ENCODE measurements around the gene IGFBP2.

- TF ChIP-seq FOXM1 (CRISPR knock-in tag; IDR thresholded peaks at IDR 0.05): no peak
- no peak for TF ChIP-seq ZNF639 (CRISPR knock-in tag; conservative IDR thresholded peaks at IDR 0.05)
- no peak for TF ChIP-seq ZNF777 (CRISPR knock-in tag; IDR thresholded peaks at IDR 0.05)
- no peak for TF ChIP-seq SMAD9 (CRISPR knock-in tag; IDR thresholded peaks at IDR 0.05)
- TF ChIP-seq, protein P1, sequence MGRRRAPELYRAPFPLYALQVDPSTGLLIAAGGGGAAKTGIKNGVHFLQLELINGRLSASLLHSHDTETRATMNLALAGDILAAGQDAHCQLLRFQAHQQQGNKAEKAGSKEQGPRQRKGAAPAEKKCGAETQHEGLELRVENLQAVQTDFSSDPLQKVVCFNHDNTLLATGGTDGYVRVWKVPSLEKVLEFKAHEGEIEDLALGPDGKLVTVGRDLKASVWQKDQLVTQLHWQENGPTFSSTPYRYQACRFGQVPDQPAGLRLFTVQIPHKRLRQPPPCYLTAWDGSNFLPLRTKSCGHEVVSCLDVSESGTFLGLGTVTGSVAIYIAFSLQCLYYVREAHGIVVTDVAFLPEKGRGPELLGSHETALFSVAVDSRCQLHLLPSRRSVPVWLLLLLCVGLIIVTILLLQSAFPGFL (CRISPR knock-in tag; IDR thresholded peaks at IDR 0.05): no peak
- TF ChIP-seq JUNB (CRISPR knock-in tag; IDR thresholded peaks at IDR 0.05; ENCODE audit: borderline replicate concordance): no peak
- no peak for TF ChIP-seq CTCF (CRISPR knock-in tag; IDR thresholded peaks at IDR 0.05)
- TF ChIP-seq ELF4 (CRISPR knock-in tag; IDR thresholded peaks at IDR 0.05; ENCODE audit: borderline replicate concordance): no peak
- TF ChIP-seq SP4 (CRISPR knock-in tag; IDR thresholded peaks at IDR 0.05): no peak
- no peak for TF ChIP-seq POLR2A (IDR thresholded peaks at IDR 0.05; ENCODE audit: insufficient read depth in 1 of 2, low read depth in 2 of 2, low read length in 2 of 2)
- TF ChIP-seq REST (IDR thresholded peaks at IDR 0.05; ENCODE audit: borderline replicate concordance in 1 of 2, low read depth in 1 of 2, low read length in 2 of 2): no peak
- no peak for TF ChIP-seq ZBTB26 (CRISPR knock-in tag; IDR thresholded peaks at IDR 0.05; ENCODE audit: borderline replicate concordance)
- no peak for TF ChIP-seq ZNF136 (CRISPR knock-in tag; IDR thresholded peaks at IDR 0.05; ENCODE audit: low read depth)
- no peak for TF ChIP-seq ARID2 (CRISPR knock-in tag; IDR thresholded peaks at IDR 0.05; ENCODE audit: borderline replicate concordance)
Measured at GRCh38 chr2:216635701-216636550, 2.7 kb downstream of the IGFBP2 start.
